Prostate gland (tissue), 2 donors: ENCODE measurements around the gene NR1D2. TPM values are rescaled to one million over a fixed set of nuclear protein-coding genes. Genes with fewer than 3 reads are reported as not detected.

Source experiments
- DNase-seq: peaks from one replicate; pipeline ENCODE4 v3.0.0-alpha.2; 2019; ENCODE audit warnings: low spot score
- H3K27ac ChIP-seq, 2 donors: fragments of 200-600 bp; sonication (generic); 2 replicates each; pipeline ENCODE4 v1.5.1; 2017 to 2019
- H3K27me3 ChIP-seq: fragments of 200-600 bp; sonication (generic); replicated peaks from 2 replicates; pipeline ENCODE4 v1.5.1; 2019; ENCODE audit not compliant: insufficient read depth
- H3K36me3 ChIP-seq, 2 donors: fragments of 200-600 bp; sonication (generic); 1 replicate in 1 of 2; 2 replicates in 1 of 2; pipeline versions ENCODE4 v1.5.1 to v1.8.1; 2017 to 2019
- H3K4me1 ChIP-seq: fragments of 200-600 bp; sonication (generic); replicated peaks from 2 replicates; pipeline ENCODE4 v1.5.1; 2019
- H3K4me3 ChIP-seq, 2 donors: fragments of 200-600 bp; sonication (generic); 2 replicates each; pipeline ENCODE4 v1.5.1; 2017 to 2019
- H3K9me3 ChIP-seq: fragments of 200-600 bp; sonication (generic); 2 replicates; pipeline ENCODE4 v1.5.1; 2017
- POLR2A ChIP-seq: fragments of 450-650 bp; IDR thresholded peaks from one replicate; pipeline ENCODE4 v1.6.1; 2016; ENCODE audit warnings: antibody characterized with exemption, mild to moderate bottlenecking
- POLR2AphosphoS5 ChIP-seq: sonication (generic); formaldehyde crosslinking; IDR thresholded peaks from one replicate; pipeline ENCODE4 v1.6.1; 2017; ENCODE audit warnings: antibody characterized with exemption
- WGBS: methylation state at CpG from one replicate; pipeline ENCODE4 v1.1.5; 2018; 5-methylcytosine and 5-hydroxymethylcytosine counted together
- intact Hi-C: fragments of 100-400 bp; cut with DNase I; formaldehyde crosslinking; loops from one replicate; pipeline ENCODE4 v1.14.2; 2022
- total RNA-seq, 2 donors: library from RNA; depleted of rRNA; stranded (reverse); fragments of >200 nt; gene quantifications; one replicate each; pipeline ENCODE4 v1.1.0, GENCODE V29; 2016
- TF ChIP-seq, protein P1 (sequence below), 4 experiments: fragments of 200-600 bp in 2 of 4; fragments of 450-650 bp in 2 of 4; sonication (generic) in 2 of 4; IDR thresholded peaks; 1 replicate in 3 of 4; 2 replicates in 1 of 4; pipeline ENCODE4 v1.5.1; 2016 to 2019; ENCODE audit warnings: antibody characterized with exemption in 4 of 4, mild to moderate bottlenecking in 2 of 4, moderate library complexity in 2 of 4

The NR1D2 gene
- total RNA-seq, 2 donors from 2014 or later: 39.8 to 48.9 TPM

DNA sequence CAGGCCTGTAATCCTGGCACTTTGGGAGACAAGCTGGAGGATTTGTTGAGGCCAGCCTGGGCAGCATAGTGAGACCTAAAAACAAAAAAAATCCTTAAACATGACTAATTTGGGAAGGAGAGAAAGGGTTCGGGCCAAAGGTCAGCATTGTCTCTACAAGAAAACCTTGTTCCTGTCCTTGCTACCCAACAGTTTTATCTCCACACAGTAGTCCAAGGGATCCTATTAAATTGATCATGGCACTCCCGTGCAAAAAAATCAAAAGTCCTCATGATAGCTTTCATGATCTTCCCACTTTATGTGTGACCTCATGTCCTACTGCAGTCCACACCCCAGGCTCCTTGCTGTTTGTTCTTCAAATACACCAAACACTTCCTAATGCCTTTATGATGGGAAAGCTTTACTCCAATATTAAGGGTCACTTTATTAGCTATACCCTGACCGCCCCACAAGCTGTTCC is 24.0 kb upstream of the NR1D2 start:
- H3K27ac ChIP-seq: no peak overlapping the region
- no peaks in the 10 kb centered on the region for H3K27me3 ChIP-seq
- no peaks in the 10 kb centered on the region for H3K4me1 ChIP-seq
- DNase-seq: no peak
- no peaks in the 10 kb centered on the region for H3K36me3 ChIP-seq
- no peaks in the 10 kb centered on the region for H3K9me3 ChIP-seq
- WGBS: 85% methylated on average over 3 of the region's 3 CpGs
- intact Hi-C loops: no loop called here
- H3K4me3 ChIP-seq: no peak overlapping the region
- no peak for TF ChIP-seq POLR2A

DNA sequence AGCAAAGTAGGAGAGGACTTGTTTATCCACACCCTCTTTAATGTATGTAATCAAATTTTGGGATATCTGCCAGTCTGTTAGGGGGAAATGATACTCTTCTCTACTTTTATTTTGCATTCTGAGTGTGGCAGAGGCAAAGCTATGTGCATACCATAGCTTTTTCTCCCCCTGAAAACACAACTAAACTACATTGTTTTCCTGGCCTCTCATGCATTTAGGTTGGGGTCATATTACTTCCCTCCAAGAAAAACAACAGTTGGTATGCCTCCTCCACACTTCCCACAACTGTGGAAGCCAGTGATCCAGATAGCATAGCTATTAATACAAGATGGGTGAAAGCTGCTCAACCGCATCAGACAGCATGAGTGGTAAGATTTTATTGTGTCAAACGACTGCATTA is 21.3 kb upstream of the NR1D2 start:
- Histone ChIP-seq H3K4me3 (no peak overlapping the region), H3K9me3 (no peaks in the 10 kb centered on the region), H3K27ac (no peak overlapping the region), H3K4me1 (no peaks in the 10 kb centered on the region), H3K36me3 (no peaks in the 10 kb centered on the region), H3K27me3 (no peaks in the 10 kb centered on the region)
- TF ChIP-seq POLR2A (no peak), POLR2AphosphoS5 (no peak)
- TF ChIP-seq, protein P1, sequence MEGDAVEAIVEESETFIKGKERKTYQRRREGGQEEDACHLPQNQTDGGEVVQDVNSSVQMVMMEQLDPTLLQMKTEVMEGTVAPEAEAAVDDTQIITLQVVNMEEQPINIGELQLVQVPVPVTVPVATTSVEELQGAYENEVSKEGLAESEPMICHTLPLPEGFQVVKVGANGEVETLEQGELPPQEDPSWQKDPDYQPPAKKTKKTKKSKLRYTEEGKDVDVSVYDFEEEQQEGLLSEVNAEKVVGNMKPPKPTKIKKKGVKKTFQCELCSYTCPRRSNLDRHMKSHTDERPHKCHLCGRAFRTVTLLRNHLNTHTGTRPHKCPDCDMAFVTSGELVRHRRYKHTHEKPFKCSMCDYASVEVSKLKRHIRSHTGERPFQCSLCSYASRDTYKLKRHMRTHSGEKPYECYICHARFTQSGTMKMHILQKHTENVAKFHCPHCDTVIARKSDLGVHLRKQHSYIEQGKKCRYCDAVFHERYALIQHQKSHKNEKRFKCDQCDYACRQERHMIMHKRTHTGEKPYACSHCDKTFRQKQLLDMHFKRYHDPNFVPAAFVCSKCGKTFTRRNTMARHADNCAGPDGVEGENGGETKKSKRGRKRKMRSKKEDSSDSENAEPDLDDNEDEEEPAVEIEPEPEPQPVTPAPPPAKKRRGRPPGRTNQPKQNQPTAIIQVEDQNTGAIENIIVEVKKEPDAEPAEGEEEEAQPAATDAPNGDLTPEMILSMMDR (IDR thresholded peaks at IDR 0.05): no peak
- no peak for DNase-seq
- intact Hi-C loops: no loop called here
- 71% methylated on average over 2 of the region's 2 CpGs for WGBS

DNA sequence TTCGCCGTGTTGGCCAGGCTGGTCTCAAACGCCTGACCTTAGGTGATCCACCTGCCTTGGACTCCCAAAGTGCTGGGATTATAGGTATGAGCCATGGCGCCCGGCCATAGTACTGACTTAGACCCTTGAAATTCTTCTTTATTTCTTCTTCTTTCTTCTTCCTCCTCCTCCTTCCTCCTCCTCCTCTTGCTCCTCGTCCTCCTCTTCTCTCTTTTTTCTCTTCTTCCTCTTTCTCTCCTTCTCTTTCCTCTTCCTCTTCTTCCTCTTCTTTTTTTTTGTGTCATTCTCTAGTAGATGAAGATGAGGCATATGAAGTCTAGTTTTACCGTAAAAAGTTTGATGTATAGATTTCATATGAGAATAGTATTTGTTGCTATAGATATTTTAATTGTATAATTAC is 18.8 kb upstream of the NR1D2 start:
- WGBS: 96% methylated on average over 7 of the region's 7 CpGs

DNA sequence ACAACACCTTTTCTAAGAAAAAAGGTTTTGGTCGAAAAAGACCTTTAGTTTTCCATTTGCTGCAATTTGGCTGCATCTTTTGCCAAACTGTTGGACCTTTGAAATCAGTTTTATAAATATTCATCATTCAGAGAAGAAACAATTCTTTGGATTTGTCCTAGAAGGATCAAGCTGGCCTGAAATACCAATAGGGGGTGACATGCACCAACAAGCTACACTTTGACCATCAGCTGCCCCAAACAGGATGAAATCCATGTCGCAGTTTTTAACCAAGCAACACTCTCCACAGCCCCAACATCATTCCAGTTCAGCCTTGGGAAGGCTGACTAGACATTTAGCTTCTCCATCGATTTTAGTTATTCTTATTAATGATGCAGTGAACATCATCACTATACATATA is 18.4 kb upstream of the NR1D2 start:
- Histone ChIP-seq H3K27me3 (no peaks in the 10 kb centered on the region), H3K4me1 (no peaks in the 10 kb centered on the region), H3K4me3 (no peak overlapping the region), H3K36me3 (no peaks in the 10 kb centered on the region), H3K9me3 (no peaks in the 10 kb centered on the region), H3K27ac (no peak overlapping the region)
- intact Hi-C loops: no loop called here
- TF ChIP-seq, protein P1 (IDR thresholded peaks at IDR 0.05): no peak
- TF ChIP-seq POLR2AphosphoS5 (no peak), POLR2A (no peak)
- WGBS: 87% methylated on average over 3 of the region's 3 CpGs
- DNase-seq: no peak

More for the DNA sequence above, 18.8 kb upstream of the NR1D2 start:
- Histone ChIP-seq H3K27ac (no peak overlapping the region), H3K36me3 (no peaks in the 10 kb centered on the region), H3K27me3 (no peaks in the 10 kb centered on the region), H3K4me1 (no peaks in the 10 kb centered on the region), H3K4me3 (no peak overlapping the region), H3K9me3 (no peaks in the 10 kb centered on the region)
- no peak for DNase-seq
- no peak for TF ChIP-seq POLR2AphosphoS5
- no peak for TF ChIP-seq POLR2A
- TF ChIP-seq, protein P1 (IDR thresholded peaks at IDR 0.05): no peak
- intact Hi-C loops: no loop called here

DNA sequence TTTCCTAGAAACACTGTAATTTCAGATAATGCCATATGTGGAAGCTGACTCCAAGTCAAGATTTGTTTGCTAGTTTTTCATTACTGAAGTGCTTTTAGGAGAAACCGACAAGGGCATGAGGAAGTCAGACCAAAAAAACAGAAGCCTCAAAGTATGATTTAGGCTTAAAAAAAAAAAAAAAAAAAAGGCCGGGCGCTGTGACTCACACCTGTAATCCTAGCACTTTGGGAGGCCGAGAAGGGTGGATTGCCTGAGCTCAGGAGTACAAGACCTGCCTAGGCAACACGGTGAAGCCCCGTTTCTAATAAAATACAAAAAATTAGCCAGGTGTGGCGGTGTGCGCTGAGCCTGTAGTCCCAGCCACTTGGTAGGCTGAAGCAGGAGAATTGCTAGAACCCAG is 16.6 kb upstream of the NR1D2 start:
- Histone ChIP-seq H3K27me3 (no peaks in the 10 kb centered on the region), H3K27ac (no peak overlapping the region), H3K4me1 (no peaks in the 10 kb centered on the region), H3K9me3 (no peaks in the 10 kb centered on the region), H3K36me3 (no peaks in the 10 kb centered on the region), H3K4me3 (no peak overlapping the region)
- intact Hi-C loops: no loop called here
- TF ChIP-seq POLR2AphosphoS5 (no peak), POLR2A (no peak)
- TF ChIP-seq, protein P1 (IDR thresholded peaks at IDR 0.05): no peak
- DNase-seq: no peak
- WGBS: 60% methylated on average over 8 of the region's 8 CpGs
